Neuronal stem cell (in vitro differentiated cells): ENCODE data around the gene SLC4A7.
"Not testable (repeated sequence)": the region's sequence is repeated elsewhere in the genome, so short reads cannot be mapped to it uniquely, and the experiment has no call there.

ENCODE experiments used
- DNase-seq: peaks from one replicate; pipeline ENCODE4 v3.0.0-alpha.2; 2013; ENCODE audit warnings: low spot score
- H2AFZ ChIP-seq: one replicate; pipeline ENCODE4 v1.6.1; 2013; ENCODE audit warnings: mild to moderate bottlenecking, low read length, inconsistent platforms
- H2AK5ac ChIP-seq: 2 replicates; pipeline ENCODE4 v1.6.1; 2013; ENCODE audit warnings: low read depth, mild to moderate bottlenecking, inconsistent platforms, low read length, moderate library complexity, mixed read lengths
- H2BK120ac ChIP-seq: 2 replicates; pipeline ENCODE4 v1.6.1; 2013; ENCODE audit warnings: low read depth, mild to moderate bottlenecking, inconsistent platforms, low read length, moderate library complexity, mixed read lengths
- H2BK12ac ChIP-seq: one replicate; pipeline ENCODE4 v1.6.1; 2013; ENCODE audit warnings: low read length, inconsistent platforms
- H2BK15ac ChIP-seq: 2 replicates; pipeline ENCODE4 v1.6.1; 2013; ENCODE audit warnings: mild to moderate bottlenecking, low read length, inconsistent platforms, mixed read lengths
- H2BK5ac ChIP-seq: one replicate; pipeline ENCODE4 v1.6.1; 2013; ENCODE audit warnings: inconsistent platforms, mild to moderate bottlenecking, low read length, moderate library complexity
- H3K14ac ChIP-seq: one replicate; pipeline ENCODE4 v1.6.1; 2013; ENCODE audit warnings: low read length, inconsistent platforms
- H3K18ac ChIP-seq: 2 replicates; pipeline ENCODE4 v1.6.1; 2013; ENCODE audit warnings: low read length, inconsistent platforms
- H3K23ac ChIP-seq: 2 replicates; pipeline ENCODE4 v1.6.1; 2013; ENCODE audit warnings: low read depth, mild to moderate bottlenecking, mixed read lengths, low read length, inconsistent platforms; ENCODE audit not compliant: poor library complexity
- H3K27ac ChIP-seq: replicated peaks from 3 replicates; pipeline ENCODE4 v1.5.1; 2013; ENCODE audit warnings: low read length, inconsistent platforms
- H3K27me3 ChIP-seq, 3 experiments: 2 replicates each; pipeline ENCODE4 v1.6.1; 2013; ENCODE audit warnings: low read length in 3 of 3, mild to moderate bottlenecking in 2 of 3, inconsistent platforms in 1 of 3, low read depth in 1 of 3, mixed read lengths in 1 of 3, moderate library complexity in 1 of 3; ENCODE audit not compliant: control insufficient read depth in 3 of 3, insufficient read depth in 3 of 3
- H3K36me3 ChIP-seq, 2 donors: replicated peaks in 1 of 2; 2 replicates each; pipeline ENCODE4 v1.6.1; 2013; ENCODE audit warnings: low read length in 2 of 2; ENCODE audit not compliant: control insufficient read depth in 2 of 2, insufficient read depth in 2 of 2
- H3K4ac ChIP-seq: 2 replicates; pipeline ENCODE4 v1.6.1; 2013; ENCODE audit warnings: inconsistent platforms, mild to moderate bottlenecking, low read length, moderate library complexity
- H3K4me1 ChIP-seq, 2 donors: 1 replicate in 1 of 2; 2 replicates in 1 of 2; pipeline ENCODE4 v1.6.1; 2013; ENCODE audit warnings: low read length in 2 of 2, low read depth in 1 of 2; ENCODE audit not compliant: control insufficient read depth in 2 of 2, insufficient read depth in 1 of 2
- H3K4me2 ChIP-seq: one replicate; pipeline ENCODE4 v1.6.1; 2013; ENCODE audit warnings: mild to moderate bottlenecking, low read length, inconsistent platforms; ENCODE audit not compliant: insufficient read depth, poor library complexity, severe bottlenecking
- H3K4me3 ChIP-seq, 2 donors: 2 replicates each; pipeline ENCODE4 v1.5.1; 2013; ENCODE audit warnings: low read length in 2 of 2, mild to moderate bottlenecking in 2 of 2, inconsistent platforms in 1 of 2, moderate library complexity in 1 of 2
- H3K79me1 ChIP-seq: one replicate; pipeline ENCODE4 v1.6.1; 2013; ENCODE audit warnings: low read depth, mild to moderate bottlenecking, inconsistent platforms, low read length, moderate library complexity
- H3K9ac ChIP-seq: one replicate; pipeline ENCODE4 v1.6.1; 2013; ENCODE audit warnings: mild to moderate bottlenecking, low read depth, low read length, inconsistent platforms; ENCODE audit not compliant: poor library complexity
- H3K9me3 ChIP-seq, 2 donors: replicated peaks in 1 of 2; 2 replicates each; pipeline versions ENCODE3 to v1.6.1; 2013; ENCODE audit warnings: low read length in 2 of 2, mild to moderate bottlenecking in 2 of 2, inconsistent platforms in 1 of 2, low read depth in 1 of 2, mixed read lengths in 1 of 2, moderate library complexity in 1 of 2; ENCODE audit not compliant: control insufficient read depth in 2 of 2, insufficient read depth in 1 of 2
- H4K8ac ChIP-seq: one replicate; pipeline ENCODE4 v1.6.1; 2013; ENCODE audit warnings: low read depth, mild to moderate bottlenecking, inconsistent platforms, low read length, moderate library complexity
- H4K91ac ChIP-seq: one replicate; pipeline ENCODE4 v1.6.1; 2013; ENCODE audit warnings: low read length, low read depth, mild to moderate bottlenecking, inconsistent platforms; ENCODE audit not compliant: poor library complexity
- WGBS, 2 donors: extraction: QIAGEN DNeasy Blood & Tissue Kit; methylation state at CpG; one replicate each; pipeline ENCODE4 v1.1.7; 2013; ENCODE audit warnings: missing lambda C conversion rate in 2 of 2, mixed read lengths in 1 of 2; ENCODE audit not compliant: insufficient read length in 2 of 2, insufficient replicate concordance in 1 of 2; ENCODE audit errors: extremely low coverage in 2 of 2; 5-methylcytosine and 5-hydroxymethylcytosine counted together

Gene SLC4A7

GRCh38 chr3:27328982-27329762 is 155.0 kb downstream of the SLC4A7 start:
- not testable (repeated sequence) for H3K4ac ChIP-seq, H3K27me3 ChIP-seq, H3K4me3 ChIP-seq, H3K79me1 ChIP-seq, H3K4me2 ChIP-seq, H3K9me3 ChIP-seq, H2AK5ac ChIP-seq, H4K8ac ChIP-seq, H2BK5ac ChIP-seq, H3K14ac ChIP-seq, H3K18ac ChIP-seq, H2AFZ ChIP-seq, DNase-seq, H3K36me3 ChIP-seq, H4K91ac ChIP-seq, H2BK15ac ChIP-seq, H3K4me1 ChIP-seq, H2BK12ac ChIP-seq, H3K23ac ChIP-seq, H3K27ac ChIP-seq, H2BK120ac ChIP-seq, H3K9ac ChIP-seq
- WGBS, 2 donors: no CpG with 5 or more reads among the region's 4 CpGs

GRCh38 chr3:27326629-27327545 is 157.3 kb downstream of the SLC4A7 start:
- no peak overlapping the region for H3K27ac ChIP-seq
- H3K23ac ChIP-seq: no peak overlapping the region
- H3K14ac ChIP-seq: no peak overlapping the region
- no peak overlapping the region for H3K9ac ChIP-seq
- no peak overlapping the region for H3K4me2 ChIP-seq
- H3K4ac ChIP-seq: no peak overlapping the region
- no peak overlapping the region for H4K8ac ChIP-seq
- no peaks in the 10 kb centered on the region for H3K36me3 ChIP-seq
- H3K18ac ChIP-seq: no peak overlapping the region
- H2AFZ ChIP-seq: no peak overlapping the region
- H2BK15ac ChIP-seq: no peak overlapping the region
- H2AK5ac ChIP-seq: no peak overlapping the region
- no peak overlapping the region for H2BK120ac ChIP-seq
- no peak for DNase-seq
- H4K91ac ChIP-seq: no peak overlapping the region
- H3K27me3 ChIP-seq: no peaks in the 10 kb centered on the region
- no CpG with 5 or more reads among the region's 8 CpGs for WGBS, 2 donors
- no peak overlapping the region for H3K4me3 ChIP-seq
- H2BK5ac ChIP-seq: no peak overlapping the region
- no peaks in the 10 kb centered on the region for H3K9me3 ChIP-seq
- H2BK12ac ChIP-seq: no peak overlapping the region
- no peaks in the 10 kb centered on the region for H3K79me1 ChIP-seq
- no peaks in the 10 kb centered on the region for H3K4me1 ChIP-seq

- H3K27ac ChIP-seq: no peak overlapping the region
- no peaks in the 10 kb centered on the region for H3K79me1 ChIP-seq
- H3K4me1 ChIP-seq: no peaks in the 10 kb centered on the region
- no peak overlapping the region for H3K23ac ChIP-seq
- no peak overlapping the region for H2AFZ ChIP-seq
- H2BK12ac ChIP-seq: no peak overlapping the region
- H3K27me3 ChIP-seq: no peaks in the 10 kb centered on the region
- H3K14ac ChIP-seq: no peak overlapping the region
- H2AK5ac ChIP-seq: no peak overlapping the region
- no peak overlapping the region for H3K9ac ChIP-seq
- H3K36me3 ChIP-seq: no peaks in the 10 kb centered on the region
- no peak overlapping the region for H2BK5ac ChIP-seq
- no peaks in the 10 kb centered on the region for H3K9me3 ChIP-seq
- no peak overlapping the region for H4K91ac ChIP-seq
- H3K4me3 ChIP-seq: no peak overlapping the region
- H4K8ac ChIP-seq: no peak overlapping the region
- no peak overlapping the region for H3K18ac ChIP-seq
- no peak overlapping the region for H2BK15ac ChIP-seq
- H2BK120ac ChIP-seq: no peak overlapping the region
- no peak overlapping the region for H3K4ac ChIP-seq
- H3K4me2 ChIP-seq: no peak overlapping the region
- no CpG with 5 or more reads among the region's 1 CpG for WGBS, 2 donors
- DNase-seq: no peak
Measured at GRCh38 chr3:27326202-27326601, 158.0 kb downstream of the SLC4A7 start.

- Histone ChIP-seq H2BK12ac (no peak overlapping the region), H2AFZ (no peak overlapping the region), H2BK5ac (no peak overlapping the region), H2BK15ac (no peak overlapping the region), H3K4me3 (no peak overlapping the region), H4K91ac (no peak overlapping the region), H3K36me3 (no peaks in the 10 kb centered on the region), H3K14ac (no peak overlapping the region), H3K27ac (no peak overlapping the region), H3K18ac (no peak overlapping the region), H3K4me1 (no peaks in the 10 kb centered on the region), H2AK5ac (no peak overlapping the region), H3K79me1 (no peaks in the 10 kb centered on the region), H3K27me3 (no peaks in the 10 kb centered on the region), H3K9ac (no peak overlapping the region), H2BK120ac (no peak overlapping the region), H3K9me3 (no peaks in the 10 kb centered on the region), H3K23ac (no peak overlapping the region), H4K8ac (no peak overlapping the region), H3K4ac (no peak overlapping the region), H3K4me2 (no peak overlapping the region)
- DNase-seq: no peak
- no CpG with 5 or more reads among the region's 1 CpG for WGBS, 2 donors
Measured at GRCh38 chr3:27325419-27325818, 158.8 kb downstream of the SLC4A7 start.
